Spleen (tissue), 13 donors: ENCODE results near the gene CFC1B. TPM values are rescaled to one million over a fixed set of nuclear protein-coding genes. Genes with fewer than 3 reads are reported as not detected.
"Not testable (repeated sequence)": the region's sequence is repeated elsewhere in the genome, so short reads cannot be mapped to it uniquely, and the experiment has no call there.

Experiments
- DNase-seq: peaks from one replicate; pipeline ENCODE4 v3.0.0-alpha.2; 2020
- H3K27ac ChIP-seq, 8 donors: fragments of 200-600 bp; sonication (generic) in 7 of 8; 1 replicate in 4 of 8; 2 replicates in 4 of 8; pipeline versions ENCODE4 v1.5.0 to v1.8.0; 2016 to 2021; ENCODE audit warnings: inconsistent platforms in 4 of 8, mild to moderate bottlenecking in 4 of 8, moderate library complexity in 1 of 8
- H3K27me3 ChIP-seq, 7 donors: fragments of 200-600 bp; sonication (generic) in 6 of 7; replicated peaks in 1 of 7; 1 replicate in 4 of 7; 2 replicates in 3 of 7; pipeline versions ENCODE4 v1.5.0 to v1.8.0; 2016 to 2021; ENCODE audit warnings: inconsistent platforms in 3 of 7, mild to moderate bottlenecking in 1 of 7
- H3K36me3 ChIP-seq, 6 donors: fragments of 200-600 bp; sonication (generic) in 5 of 6; 1 replicate in 4 of 6; 2 replicates in 2 of 6; pipeline versions ENCODE4 v1.5.0 to v1.8.0; 2016 to 2021; ENCODE audit warnings: inconsistent platforms in 2 of 6
- H3K4me1 ChIP-seq, 6 donors: fragments of 200-600 bp; sonication (generic) in 5 of 6; 1 replicate in 3 of 6; 2 replicates in 3 of 6; pipeline versions ENCODE4 v1.5.0 to v1.8.0; 2016 to 2021; ENCODE audit warnings: inconsistent platforms in 3 of 6
- H3K4me3 ChIP-seq, 8 donors: fragments of 200-600 bp; sonication (generic) in 7 of 8; 1 replicate in 4 of 8; 2 replicates in 4 of 8; pipeline versions ENCODE4 v1.5.0 to v1.8.0; 2016 to 2021; ENCODE audit warnings: inconsistent platforms in 4 of 8, mild to moderate bottlenecking in 4 of 8, moderate library complexity in 2 of 8
- H3K9me3 ChIP-seq, 8 donors: fragments of 200-600 bp; sonication (generic) in 7 of 8; 1 replicate in 4 of 8; 2 replicates in 4 of 8; pipeline versions ENCODE4 v1.5.0 to v1.8.0; 2016 to 2021; ENCODE audit warnings: inconsistent platforms in 4 of 8
- WGBS, 5 donors: extraction: QIAGEN DNeasy Blood & Tissue Kit in 3 of 5; methylation state at CpG; one replicate each; pipeline versions ENCODE4 v1.1.5 to v1.1.7; 2013 to 2018; 5-methylcytosine and 5-hydroxymethylcytosine counted together
- intact Hi-C: fragments of 100-400 bp; cut with DNase I; formaldehyde crosslinking; loops from one replicate; pipeline ENCODE4 v1.15.0; 2023; ENCODE audit warnings: low total_unique reads
- long read RNA-seq, 2 donors: transcript quantifications; one replicate each; lab custom pipeline, GENCODE V29; 2026
- polyA plus RNA-seq, 3 donors: library from polyadenylated mRNA; stranded (reverse); fragments of 200-250 nt; gene quantifications; one replicate each; pipeline ENCODE4 v1.2.1, GENCODE V29; 2013
- total RNA-seq, 7 donors: library from RNA; depleted of rRNA in 3 of 7; stranded (reverse); fragments of >200 nt in 3 of 7; fragmentation: NEBNext Ultra II Directional in 4 of 7; extraction: Animal tissue kit (Norgen Biotek cat#: 25700) in 4 of 7; gene quantifications; one replicate each; pipeline versions ENCODE4 v1.1.0 to v1.2.1, GENCODE V29; 2016 to 2021
- donor health status: healthy with polysubstance abuse.
- donor health status: DM: no; HTN: no; CAD: no; lungs with moderate emphysema.
- donor health status: DM: no; HTN: no; CAD: no.
- donor health status: Bipolar disorder and iron deficiency.
- donor health status: healthy.
- donor health status: DM: no; HTN: no; CAD: no.
- donor health status: DM: yes; HTN: yes; CAD: no.

Gene CFC1B
- not detected for total RNA-seq
- not detected for polyA plus RNA-seq
- long read RNA-seq, donor 1, partial matches to known transcripts: 0 of 1 reads
- long read RNA-seq, donor 1, other reads (novel, unspliced or antisense): 0 of 1 reads
- long read RNA-seq, donor 2, partial matches to known transcripts: 0 of 1 reads
- long read RNA-seq, donor 2, other reads (novel, unspliced or antisense): 0 of 1 reads

DNA sequence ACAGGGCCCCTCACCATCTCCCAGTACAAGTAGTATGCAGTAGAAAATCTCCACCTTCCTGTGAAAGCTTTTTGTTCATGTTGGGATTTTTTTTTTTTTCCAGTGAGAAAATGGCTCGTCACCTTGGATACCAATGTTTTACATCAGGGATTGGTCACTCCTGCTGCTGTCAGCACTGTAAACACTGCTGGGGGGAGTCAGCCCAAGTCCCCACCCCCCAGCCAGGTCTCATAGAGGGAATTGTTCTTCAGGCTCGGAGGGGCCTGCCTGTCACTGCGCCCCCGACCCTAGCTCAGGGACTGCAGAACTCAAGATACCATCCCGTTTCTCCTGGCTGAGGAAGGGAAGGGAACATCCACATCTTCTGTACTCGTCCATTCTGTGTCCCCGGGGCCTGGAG is at the start of gene CFC1B:
TSS of gene CFC1B (plus strand) at position 231 of the 400 bp plus-strand sequence. CDS start 263 bp downstream, outside the sequence.
- no CpG with 5 or more reads among the region's 7 CpGs for WGBS, 5 donors
- not testable (repeated sequence) for DNase-seq

GRCh38 chr2:130491073-130491472 is 29.9 kb upstream of the CFC1B start:
- intact Hi-C loops, H3K36me3 ChIP-seq, H3K9me3 ChIP-seq, H3K4me3 ChIP-seq, H3K4me1 ChIP-seq, H3K27ac ChIP-seq, H3K27me3 ChIP-seq, DNase-seq: not testable (repeated sequence)
- WGBS, 5 donors: 40 to 86% (median 50%) methylated on average over 1 to 3 of the region's 4 CpGs

More for the DNA sequence above, at the start of gene CFC1B:
- H3K27me3 ChIP-seq, H3K27ac ChIP-seq, intact Hi-C loops, H3K4me1 ChIP-seq, H3K36me3 ChIP-seq, H3K4me3 ChIP-seq, H3K9me3 ChIP-seq: not testable (repeated sequence)

- intact Hi-C loops, H3K9me3 ChIP-seq, H3K4me3 ChIP-seq, H3K4me1 ChIP-seq, H3K27me3 ChIP-seq, DNase-seq, H3K36me3 ChIP-seq, H3K27ac ChIP-seq: not testable (repeated sequence)
- 57% methylated on average over 3 of the region's 13 CpGs; no CpG with 5 or more reads in 4 of the 5 donors for WGBS, 5 donors
These were observed 11.8 kb upstream of the CFC1B start, which contains the start of gene POTEI for GRCh38 chr2:130509228-130509627. TSS of gene POTEI (minus strand) at chr2:130509328. CDS start at chr2:130509235, 93 bp downstream.

- 40 to 54% (median 52%) methylated on average over 1 to 5 of the region's 31 CpGs; no CpG with 5 or more reads in 2 of the 5 donors for WGBS, 5 donors
- H3K4me1 ChIP-seq, intact Hi-C loops, H3K27ac ChIP-seq, H3K4me3 ChIP-seq, DNase-seq, H3K9me3 ChIP-seq, H3K27me3 ChIP-seq, H3K36me3 ChIP-seq: not testable (repeated sequence)
These were observed 9.9 kb upstream of the CFC1B start for GRCh38 chr2:130510807-130511746.

GRCh38 chr2:130511747-130512451 is 9.1 kb upstream of the CFC1B start:
- H3K4me3 ChIP-seq, H3K9me3 ChIP-seq, H3K36me3 ChIP-seq, intact Hi-C loops, H3K27ac ChIP-seq, H3K27me3 ChIP-seq, H3K4me1 ChIP-seq, DNase-seq: not testable (repeated sequence)
- 86 to 92% (median 90%) methylated on average over 4 to 5 of the region's 17 CpGs for WGBS, 5 donors

GRCh38 chr2:130518516-130519106 is 2.4 kb upstream of the CFC1B start:
- H3K9me3 ChIP-seq, H3K4me3 ChIP-seq, H3K27me3 ChIP-seq, intact Hi-C loops, H3K36me3 ChIP-seq, H3K27ac ChIP-seq, H3K4me1 ChIP-seq, DNase-seq: not testable (repeated sequence)
- no CpG with 5 or more reads among the region's 12 CpGs for whole genome bisulfite sequencing, 5 donors

- H3K4me1 ChIP-seq, H3K9me3 ChIP-seq, H3K36me3 ChIP-seq, H3K27ac ChIP-seq, DNase-seq, intact Hi-C loops, H3K4me3 ChIP-seq, H3K27me3 ChIP-seq: not testable (repeated sequence)
- no CpG with 5 or more reads among the region's 23 CpGs for WGBS, 5 donors
These were observed 1.4 kb downstream of the CFC1B start for GRCh38 chr2:130522390-130522789.

DNA sequence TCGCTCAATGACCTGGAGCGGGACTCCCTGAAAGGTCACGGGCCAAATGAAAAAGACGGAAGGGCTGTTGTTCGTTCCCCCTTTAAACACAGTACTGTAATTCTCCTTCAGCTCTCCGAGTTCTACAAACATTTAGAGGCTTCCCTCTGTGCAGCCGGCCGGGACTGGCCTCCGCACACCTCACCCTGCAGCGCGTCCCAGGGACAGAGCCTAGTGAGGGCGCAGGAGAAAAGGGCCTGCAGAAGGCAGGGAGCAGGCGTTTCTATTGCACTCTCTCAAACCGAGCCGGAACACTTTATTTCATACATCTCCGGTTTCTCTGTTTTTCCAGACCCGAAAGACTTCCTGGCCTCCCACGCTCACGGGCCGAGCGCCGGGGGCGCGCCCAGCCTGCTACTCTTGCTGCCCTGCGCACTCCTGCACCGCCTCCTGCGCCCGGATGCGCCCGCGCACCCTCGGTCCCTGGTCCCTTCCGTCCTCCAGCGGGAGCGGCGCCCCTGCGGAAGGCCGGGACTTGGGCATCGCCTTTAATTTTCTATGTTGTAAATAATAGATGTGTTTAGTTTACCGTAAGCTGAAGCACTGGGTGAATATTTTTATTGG is 6.4 kb downstream of the CFC1B start:
- H3K4me1 ChIP-seq, H3K27me3 ChIP-seq, H3K9me3 ChIP-seq, H3K4me3 ChIP-seq, DNase-seq, intact Hi-C loops, H3K27ac ChIP-seq, H3K36me3 ChIP-seq: not testable (repeated sequence)
- WGBS, 5 donors: no CpG with 5 or more reads among the region's 40 CpGs

DNA sequence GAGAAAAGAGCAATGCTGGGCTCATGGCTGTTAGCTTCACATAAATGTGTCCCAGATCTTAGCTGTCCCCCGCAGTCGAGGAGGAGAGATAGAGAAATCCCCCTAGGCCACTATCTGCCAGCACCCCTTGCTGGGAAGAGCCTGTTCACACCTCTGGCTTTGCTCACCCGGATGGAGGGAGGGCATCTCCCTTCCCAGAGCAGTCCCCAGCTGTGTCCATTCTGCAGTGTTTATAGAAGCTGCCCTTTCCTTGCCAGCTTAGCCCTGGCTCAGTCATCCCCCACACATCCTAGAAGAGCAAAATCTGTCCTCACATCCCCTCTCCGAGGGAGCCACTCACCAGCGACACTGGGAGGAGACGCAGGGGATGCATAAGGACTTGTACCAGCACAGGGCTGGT is 8.5 kb downstream of the CFC1B start:
- H3K4me3 ChIP-seq, H3K27ac ChIP-seq, DNase-seq, H3K9me3 ChIP-seq, H3K4me1 ChIP-seq, H3K27me3 ChIP-seq, intact Hi-C loops, H3K36me3 ChIP-seq: not testable (repeated sequence)
- no CpG with 5 or more reads among the region's 6 CpGs for WGBS, 5 donors

GRCh38 chr2:130530212-130530611 is 9.2 kb downstream of the CFC1B start:
- H3K27me3 ChIP-seq, H3K36me3 ChIP-seq, H3K4me1 ChIP-seq, H3K4me3 ChIP-seq, DNase-seq, intact Hi-C loops, H3K27ac ChIP-seq, H3K9me3 ChIP-seq: not testable (repeated sequence)
- WGBS, 5 donors: no CpG with 5 or more reads among the region's 4 CpGs
